ENCODE measurements around the gene MAGEA11.
"Not testable (repeated sequence)": the region's sequence is repeated elsewhere in the genome, so short reads cannot be mapped to it uniquely, and the experiment has no call there.

Gene MAGEA11

GRCh38 chrX:149692686-149693272 lies 19.1 kb upstream of the MAGEA11 start:
- H3K9me3 ChIP-seq (ENCODE audit: control insufficient read depth, low read length); H3K27me3 ChIP-seq (ENCODE audit: control insufficient read depth, insufficient read depth, low read length); H3K36me3 ChIP-seq (ENCODE audit: control insufficient read depth, insufficient read depth, low read length); H3K4me3 ChIP-seq (ENCODE audit: low read length); H3K9ac ChIP-seq (ENCODE audit: low read length); H3K4me1 ChIP-seq (ENCODE audit: control insufficient read depth, insufficient read depth, low read length): not testable (repeated sequence)

GRCh38 chrX:149699761-149700160 lies 12.1 kb upstream of the MAGEA11 start:
- no peaks in the 10 kb centered on the region for H3K27me3 ChIP-seq (ENCODE audit: control insufficient read depth, insufficient read depth, low read length)

GRCh38 chrX:149704664-149705063 lies 7.2 kb upstream of the MAGEA11 start:
- Histone ChIP-seq H3K4me1 (ENCODE audit: control insufficient read depth, insufficient read depth, low read length) (no peaks in the 10 kb centered on the region), H3K36me3 (ENCODE audit: control insufficient read depth, insufficient read depth, low read length) (no peaks in the 10 kb centered on the region), H3K9ac (ENCODE audit: low read length) (no peak overlapping the region), H3K4me3 (ENCODE audit: low read length) (no peak overlapping the region), H3K27me3 (ENCODE audit: control insufficient read depth, insufficient read depth, low read length) (no peaks in the 10 kb centered on the region), H3K9me3 (ENCODE audit: control insufficient read depth, low read length) (no peaks in the 10 kb centered on the region)

More at GRCh38 chrX:149699761-149700160, 12.1 kb upstream of the MAGEA11 start:
- Histone ChIP-seq H3K9me3 (ENCODE audit: control insufficient read depth, low read length) (no peaks in the 10 kb centered on the region), H3K9ac (ENCODE audit: low read length) (no peak overlapping the region), H3K4me1 (ENCODE audit: control insufficient read depth, insufficient read depth, low read length) (no peaks in the 10 kb centered on the region), H3K36me3 (ENCODE audit: control insufficient read depth, insufficient read depth, low read length) (no peaks in the 10 kb centered on the region), H3K4me3 (ENCODE audit: low read length) (no peak overlapping the region)

GRCh38 chrX:149707147-149707901 lies 4.5 kb upstream of the MAGEA11 start:
- no peak overlapping the region for H3K9ac ChIP-seq (ENCODE audit: low read length)
- no peaks in the 10 kb centered on the region for H3K4me1 ChIP-seq (ENCODE audit: control insufficient read depth, insufficient read depth, low read length)
- H3K9me3 ChIP-seq (ENCODE audit: control insufficient read depth, low read length), result no peaks in the 10 kb centered on the region
- no peaks in the 10 kb centered on the region for H3K36me3 ChIP-seq (ENCODE audit: control insufficient read depth, insufficient read depth, low read length)
- H3K27me3 ChIP-seq (ENCODE audit: control insufficient read depth, insufficient read depth, low read length), result no peaks in the 10 kb centered on the region
- H3K4me3 ChIP-seq (ENCODE audit: low read length), result no peak overlapping the region

- no peak overlapping the region for H3K4me3 ChIP-seq (ENCODE audit: low read length)
- H3K4me1 ChIP-seq (ENCODE audit: control insufficient read depth, insufficient read depth, low read length), result peaks cover 3% of the 10 kb centered on the region
- H3K9ac ChIP-seq (ENCODE audit: low read length), result no peak overlapping the region
- H3K9me3 ChIP-seq (ENCODE audit: control insufficient read depth, low read length), result no peaks in the 10 kb centered on the region
- H3K27me3 ChIP-seq (ENCODE audit: control insufficient read depth, insufficient read depth, low read length), result no peaks in the 10 kb centered on the region
- no peaks in the 10 kb centered on the region for H3K36me3 ChIP-seq (ENCODE audit: control insufficient read depth, insufficient read depth, low read length)
Observed at GRCh38 chrX:149712831-149713230, 971 bp downstream of the MAGEA11 start.

GRCh38 chrX:149713279-149714050 lies 1.6 kb downstream of the MAGEA11 start:
- Histone ChIP-seq H3K27me3 (ENCODE audit: control insufficient read depth, insufficient read depth, low read length) (no peaks in the 10 kb centered on the region), H3K4me1 (ENCODE audit: control insufficient read depth, insufficient read depth, low read length) (peaks cover 4% of the 10 kb centered on the region), H3K9ac (ENCODE audit: low read length) (no peak overlapping the region), H3K4me3 (ENCODE audit: low read length) (no peak overlapping the region), H3K36me3 (ENCODE audit: control insufficient read depth, insufficient read depth, low read length) (no peaks in the 10 kb centered on the region), H3K9me3 (ENCODE audit: control insufficient read depth, low read length) (no peaks in the 10 kb centered on the region)

GRCh38 chrX:149715468-149715867 lies 3.6 kb downstream of the MAGEA11 start:
- Histone ChIP-seq H3K4me3 (ENCODE audit: low read length) (no peak overlapping the region), H3K4me1 (ENCODE audit: control insufficient read depth, insufficient read depth, low read length) (peaks cover 4% of the 10 kb centered on the region), H3K36me3 (ENCODE audit: control insufficient read depth, insufficient read depth, low read length) (no peaks in the 10 kb centered on the region), H3K27me3 (ENCODE audit: control insufficient read depth, insufficient read depth, low read length) (no peaks in the 10 kb centered on the region), H3K9me3 (ENCODE audit: control insufficient read depth, low read length) (no peaks in the 10 kb centered on the region), H3K9ac (ENCODE audit: low read length) (no peak overlapping the region)

- Histone ChIP-seq H3K9me3 (ENCODE audit: control insufficient read depth, low read length) (no peaks in the 10 kb centered on the region), H3K4me1 (ENCODE audit: control insufficient read depth, insufficient read depth, low read length) (peaks cover 9% of the 10 kb centered on the region), H3K27me3 (ENCODE audit: control insufficient read depth, insufficient read depth, low read length) (no peaks in the 10 kb centered on the region), H3K36me3 (ENCODE audit: control insufficient read depth, insufficient read depth, low read length) (no peaks in the 10 kb centered on the region), H3K4me3 (ENCODE audit: low read length) (no peak overlapping the region), H3K9ac (ENCODE audit: low read length) (no peak overlapping the region)
Observed at GRCh38 chrX:149716632-149717031, 4.8 kb downstream of the MAGEA11 start.

GRCh38 chrX:149717803-149718202 lies 5.9 kb downstream of the MAGEA11 start:
- Histone ChIP-seq H3K9ac (ENCODE audit: low read length) (no peak overlapping the region), H3K4me3 (ENCODE audit: low read length) (no peak overlapping the region), H3K27me3 (ENCODE audit: control insufficient read depth, insufficient read depth, low read length) (no peaks in the 10 kb centered on the region), H3K4me1 (ENCODE audit: control insufficient read depth, insufficient read depth, low read length) (peaks cover 9% of the 10 kb centered on the region), H3K9me3 (ENCODE audit: control insufficient read depth, low read length) (no peaks in the 10 kb centered on the region), H3K36me3 (ENCODE audit: control insufficient read depth, insufficient read depth, low read length) (no peaks in the 10 kb centered on the region)

- Histone ChIP-seq H3K9ac (ENCODE audit: low read length) (no peak overlapping the region), H3K36me3 (ENCODE audit: control insufficient read depth, insufficient read depth, low read length) (no peaks in the 10 kb centered on the region), H3K27me3 (ENCODE audit: control insufficient read depth, insufficient read depth, low read length) (no peaks in the 10 kb centered on the region), H3K4me3 (ENCODE audit: low read length) (no peak overlapping the region), H3K4me1 (ENCODE audit: control insufficient read depth, insufficient read depth, low read length) (peaks cover 9% of the 10 kb centered on the region), H3K9me3 (ENCODE audit: control insufficient read depth, low read length) (no peaks in the 10 kb centered on the region)
Observed at GRCh38 chrX:149718757-149719156, 6.9 kb downstream of the MAGEA11 start.

GRCh38 chrX:149720021-149720689 lies 8.3 kb downstream of the MAGEA11 start:
- Histone ChIP-seq H3K27me3 (ENCODE audit: control insufficient read depth, insufficient read depth, low read length) (no peaks in the 10 kb centered on the region), H3K9ac (ENCODE audit: low read length) (no peak overlapping the region), H3K36me3 (ENCODE audit: control insufficient read depth, insufficient read depth, low read length) (no peaks in the 10 kb centered on the region), H3K4me3 (ENCODE audit: low read length) (no peak overlapping the region), H3K4me1 (ENCODE audit: control insufficient read depth, insufficient read depth, low read length) (peaks cover 9% of the 10 kb centered on the region), H3K9me3 (ENCODE audit: control insufficient read depth, low read length) (no peaks in the 10 kb centered on the region)

- H3K4me1 ChIP-seq (ENCODE audit: control insufficient read depth, insufficient read depth, low read length); H3K4me3 ChIP-seq (ENCODE audit: low read length); H3K9ac ChIP-seq (ENCODE audit: low read length); H3K36me3 ChIP-seq (ENCODE audit: control insufficient read depth, insufficient read depth, low read length); H3K9me3 ChIP-seq (ENCODE audit: control insufficient read depth, low read length); H3K27me3 ChIP-seq (ENCODE audit: control insufficient read depth, insufficient read depth, low read length): not testable (repeated sequence)
Observed at GRCh38 chrX:149721241-149721640, 9.4 kb downstream of the MAGEA11 start.
